SU-DHL-6 (cell line): ENCODE measurements around the gene FUCA2.

Experiments used
- H2AFZ ChIP-seq: fragments of 200-600 bp; sonication (generic); 2 replicates; pipeline ENCODE4 v1.6.1; 2014; ENCODE audit warnings: low read depth, mild to moderate bottlenecking, moderate library complexity, mixed read lengths, antibody characterized with exemption, low read length; ENCODE audit not compliant: severe bottlenecking
- H3F3A ChIP-seq: fragments of 200-600 bp; shearing (Covaris generic); 2 replicates; pipeline ENCODE4 v1.6.0; 2016; ENCODE audit warnings: antibody characterized with exemption, mild to moderate bottlenecking; ENCODE audit not compliant: insufficient read depth
- H3K27ac ChIP-seq: fragments of 200-600 bp; sonication (generic); 2 replicates; pipeline ENCODE4 v1.5.1; 2016; ENCODE audit warnings: low read depth, mild to moderate bottlenecking, low read length, moderate library complexity, mixed read lengths
- H3K27me3 ChIP-seq: fragments of 200-600 bp; sonication (generic), shearing (Covaris generic); 2 replicates; pipeline ENCODE4 v1.6.0; 2014; ENCODE audit warnings: mild to moderate bottlenecking, low read length
- H3K36me3 ChIP-seq: fragments of 200-600 bp; sonication (generic); 2 replicates; pipeline ENCODE4 v1.6.1; 2014; ENCODE audit warnings: mild to moderate bottlenecking, low read length, mixed read lengths
- H3K4me2 ChIP-seq: fragments of 300-600, 200-600 bp; shearing (Covaris generic), sonication (generic); 2 replicates; pipeline ENCODE4 v1.6.0; 2014; ENCODE audit warnings: low read length, low read depth, mild to moderate bottlenecking; ENCODE audit not compliant: poor library complexity, severe bottlenecking
- H3K4me3 ChIP-seq: fragments of 200-600 bp; sonication (generic); 2 replicates; pipeline ENCODE4 v1.5.1; 2014; ENCODE audit warnings: antibody characterized with exemption, low read length, mild to moderate bottlenecking, mixed read lengths; ENCODE audit not compliant: insufficient read depth, poor library complexity, severe bottlenecking
- H3K79me2 ChIP-seq: fragments of 200-600 bp; sonication (generic); 2 replicates; pipeline ENCODE4 v1.6.1; 2014; ENCODE audit warnings: mild to moderate bottlenecking, low read length, moderate library complexity; ENCODE audit not compliant: insufficient read depth
- H3K9ac ChIP-seq: fragments of 200-600 bp; sonication (generic); 2 replicates; pipeline ENCODE4 v1.7.0; 2014; ENCODE audit warnings: mild to moderate bottlenecking, low read length
- H3K9me2 ChIP-seq: fragments of 200-600 bp; sonication (generic); replicated peaks from 2 replicates; pipeline ENCODE4 v1.6.1; 2014; ENCODE audit warnings: low read length; ENCODE audit not compliant: insufficient read depth
- H3K9me3 ChIP-seq: fragments of 200-600 bp; sonication (generic); 2 replicates; pipeline ENCODE4 v1.6.1; 2014; ENCODE audit warnings: low read length, mixed read lengths; ENCODE audit not compliant: insufficient read depth
- H4K20me1 ChIP-seq: fragments of 200-600 bp; sonication (generic); 2 replicates; pipeline ENCODE4 v1.6.1; 2014; ENCODE audit warnings: low read depth, mild to moderate bottlenecking, antibody characterized with exemption, low read length, moderate library complexity, mixed read lengths
- CTCF ChIP-seq: fragments of 200-600 bp; sonication (generic); IDR thresholded peaks from one replicate; pipeline ENCODE4 v1.5.1; 2017; ENCODE audit warnings: antibody characterized with exemption, mild to moderate bottlenecking, low read length, moderate library complexity; ENCODE audit not compliant: insufficient read depth, poor library complexity, severe bottlenecking
- EZH2phosphoT487 ChIP-seq: fragments of 200-600 bp; sonication (generic), shearing (Covaris generic); conservative IDR thresholded peaks from 2 replicates; pipeline ENCODE4 v1.6.1; 2018; ENCODE audit warnings: mild to moderate bottlenecking, antibody characterized with exemption, low read length, moderate library complexity, mixed read lengths

The FUCA2 gene

GRCh38 chr6:143527677-143528076 lies 16.2 kb upstream of the FUCA2 start:
- Histone ChIP-seq H3K4me3 (no peak overlapping the region), H2AFZ (peak overlapping the region; percentile 73), H3K9me2 (no peaks in the 10 kb centered on the region), H3K79me2 (no peaks in the 10 kb centered on the region), H3K9ac (no peak overlapping the region), H3K4me2 (no peak overlapping the region), H3K27me3 (no peaks in the 10 kb centered on the region), H3K27ac (no peak overlapping the region), H3K9me3 (no peaks in the 10 kb centered on the region), H4K20me1 (no peaks in the 10 kb centered on the region), H3K36me3 (no peaks in the 10 kb centered on the region), H3F3A (no peaks in the 10 kb centered on the region)
- TF ChIP-seq EZH2phosphoT487, result no peak

- Histone ChIP-seq H3K27me3 (no peaks in the 10 kb centered on the region), H3K9me2 (no peaks in the 10 kb centered on the region), H3K79me2 (no peaks in the 10 kb centered on the region), H3K27ac (no peak overlapping the region), H2AFZ (no peak overlapping the region), H3K36me3 (no peaks in the 10 kb centered on the region), H3K9ac (no peak overlapping the region), H3K4me2 (no peak overlapping the region), H3K9me3 (no peaks in the 10 kb centered on the region), H4K20me1 (no peaks in the 10 kb centered on the region), H3K4me3 (no peak overlapping the region), H3F3A (no peaks in the 10 kb centered on the region)
- TF ChIP-seq EZH2phosphoT487 (no peak), CTCF (no peak)
Measured at GRCh38 chr6:143525356-143525755, 13.8 kb upstream of the FUCA2 start.

- Histone ChIP-seq H3K9me2 (no peaks in the 10 kb centered on the region), H3F3A (no peaks in the 10 kb centered on the region), H3K79me2 (no peaks in the 10 kb centered on the region), H3K27me3 (no peaks in the 10 kb centered on the region), H2AFZ (no peak overlapping the region), H3K4me2 (no peak overlapping the region), H3K9me3 (no peaks in the 10 kb centered on the region), H3K4me3 (no peak overlapping the region), H3K36me3 (no peaks in the 10 kb centered on the region), H4K20me1 (no peaks in the 10 kb centered on the region), H3K27ac (no peak overlapping the region), H3K9ac (no peak overlapping the region)
- TF ChIP-seq EZH2phosphoT487, result no peak
Measured at GRCh38 chr6:143522039-143522600, 10.6 kb upstream of the FUCA2 start.

GRCh38 chr6:143517447-143517773 lies 5.9 kb upstream of the FUCA2 start:
- no peaks in the 10 kb centered on the region for H3F3A ChIP-seq
- TF ChIP-seq CTCF, result no peak
- TF ChIP-seq EZH2phosphoT487, result no peak
- no peak overlapping the region for H3K4me2 ChIP-seq

More at GRCh38 chr6:143517447-143517773, 5.9 kb upstream of the FUCA2 start:
- Histone ChIP-seq H3K9me2 (no peaks in the 10 kb centered on the region), H3K9me3 (no peaks in the 10 kb centered on the region), H3K79me2 (no peaks in the 10 kb centered on the region), H3K27me3 (no peaks in the 10 kb centered on the region), H3K36me3 (no peaks in the 10 kb centered on the region), H2AFZ (no peak overlapping the region), H3K9ac (no peak overlapping the region), H4K20me1 (no peaks in the 10 kb centered on the region), H3K27ac (no peak overlapping the region), H3K4me3 (no peak overlapping the region)
